Caco-2 (cell line): ENCODE results near the gene CRAMP1. TPM values are rescaled to one million over a fixed set of nuclear protein-coding genes. Genes with fewer than 3 reads are reported as not detected.

Experiments
- BruUV-seq: library from RNA; stranded (reverse); fragments of 400-500 nt; replicated peaks from 2 replicates; lab custom pipeline; 2021; lab: Mats Ljungman, UMichigan
- CTCF ChIA-PET: fragments of 300-600 bp; sonication (Branson Sonifier 250); formaldehyde crosslinking; loops from one replicate; lab custom pipeline; 2022; ENCODE audit warnings: antibody characterized with exemption; lab: Charles Lee
- POLR2A ChIA-PET: fragments of 300-600 bp; sonication (Branson Sonifier 250); formaldehyde crosslinking; loops from one replicate; lab custom pipeline; 2022; ENCODE audit warnings: antibody characterized with exemption; lab: Charles Lee
- DNase-seq, 2 experiments: peaks; one replicate each; pipeline versions ENCODE4 v3.0.0 to v3.0.0-alpha.2; 2020 to 2022
- H3K27me3 ChIP-seq: replicated peaks from 2 replicates; pipeline ENCODE4 v1.6.0; 2011; ENCODE audit warnings: low read length; ENCODE audit not compliant: control insufficient read depth, insufficient read depth
- H3K36me3 ChIP-seq: 2 replicates; pipeline ENCODE4 v1.5.1; 2011; ENCODE audit warnings: low read length; ENCODE audit not compliant: control insufficient read depth, insufficient read depth
- H3K4me1 ChIP-seq: fragments of 250-450 bp; sonication (Bioruptor Pico); 2 replicates; pipeline ENCODE4 v1.5.1; 2020; ENCODE audit warnings: mild to moderate bottlenecking
- H3K4me3 ChIP-seq: 2 replicates; pipeline ENCODE4 v1.5.1; 2011; ENCODE audit warnings: low read depth, mild to moderate bottlenecking, control low read depth, low read length
- H3K9me3 ChIP-seq: fragments of 250-450 bp; sonication (Bioruptor Pico); 2 replicates; pipeline ENCODE4 v1.5.1; 2020; ENCODE audit warnings: mild to moderate bottlenecking, moderate library complexity
- H3K27ac Mint-ChIP-seq: one replicate; pipeline ENCODE4 v1.8.0; 2022; ENCODE audit warnings: mixed read lengths; ENCODE audit not compliant: unreplicated experiment
- H3K27me3 Mint-ChIP-seq: one replicate; pipeline ENCODE4 v1.8.0; 2022; ENCODE audit warnings: mixed read lengths; ENCODE audit not compliant: insufficient read depth, unreplicated experiment
- H3K36me3 Mint-ChIP-seq: one replicate; pipeline ENCODE4 v1.8.0; 2022; ENCODE audit warnings: mild to moderate bottlenecking, mixed read lengths; ENCODE audit not compliant: insufficient read depth, unreplicated experiment
- H3K4me1 Mint-ChIP-seq: one replicate; pipeline ENCODE4 v1.8.0; 2022; ENCODE audit warnings: low read depth, mixed read lengths; ENCODE audit not compliant: unreplicated experiment
- H3K4me3 Mint-ChIP-seq: one replicate; pipeline ENCODE4 v1.8.0; 2022; ENCODE audit warnings: mild to moderate bottlenecking, moderate library complexity, mixed read lengths; ENCODE audit not compliant: unreplicated experiment
- H3K9me3 Mint-ChIP-seq: one replicate; pipeline ENCODE4 v1.8.0; 2022; ENCODE audit warnings: mixed read lengths; ENCODE audit not compliant: unreplicated experiment
- CTCF ChIP-seq, 2 experiments: fragments of 200-600 bp in 1 of 2; IDR thresholded peaks; 1 replicate in 1 of 2; 2 replicates in 1 of 2; pipeline versions ENCODE4 v1.5.1 to v1.8.0; 2011 to 2022; ENCODE audit warnings: antibody characterized with exemption in 1 of 2, control low read depth in 1 of 2, inconsistent platforms in 1 of 2, low read depth in 1 of 2, low read length in 1 of 2, mild to moderate bottlenecking in 1 of 2, moderate library complexity in 1 of 2; ENCODE audit not compliant: insufficient read depth in 1 of 2, severe bottlenecking in 1 of 2, unreplicated experiment in 1 of 2
- intact Hi-C: fragments of 100-400 bp; cut with micrococcal nuclease; formaldehyde crosslinking; loops from one replicate; pipeline ENCODE4 v1.10.0; 2022; ENCODE audit not compliant: unreplicated experiment
- total RNA-seq: library from RNA; stranded (reverse); gene quantifications from 2 replicates; pipeline ENCODE4 v1.2.3, GENCODE V29; 2022

CRAMP1 gene
- total RNA-seq, 1 experiment from 2014 or later: 24.7 TPM

GRCh38 chr16:1630450-1631213, 18.5 kb downstream of the CRAMP1 start:
- Histone ChIP-seq H3K4me1 (no peaks in the 10 kb centered on the region), H3K4me3 (no peak overlapping the region), H3K36me3 (no peaks in the 10 kb centered on the region; the same call in 1 of the 2 replicates), H3K27me3 (no peaks in the 10 kb centered on the region), H3K9me3 (no peaks in the 10 kb centered on the region)
- Mint-ChIP-seq H3K9me3 (no peaks in the 10 kb centered on the region), H3K4me3 (no peak overlapping the region), H3K36me3 (peaks cover 40% of the 10 kb centered on the region), H3K4me1 (no peaks in the 10 kb centered on the region), H3K27ac (no peak overlapping the region), H3K27me3 (no peaks in the 10 kb centered on the region)
- intact Hi-C loops: no loop called here
- POLR2A ChIA-PET: no interaction called here
- no peak for DNase-seq
- TF ChIP-seq CTCF (IDR thresholded peaks at IDR 0.05; ENCODE audit: insufficient read depth in 1 of 2, low read depth in 1 of 2, low read length in 1 of 2, severe bottlenecking in 1 of 2, unreplicated experiment in 1 of 2): no peak
- BruUV-seq: no TSS peak
- CTCF ChIA-PET: no interaction called here

DNA sequence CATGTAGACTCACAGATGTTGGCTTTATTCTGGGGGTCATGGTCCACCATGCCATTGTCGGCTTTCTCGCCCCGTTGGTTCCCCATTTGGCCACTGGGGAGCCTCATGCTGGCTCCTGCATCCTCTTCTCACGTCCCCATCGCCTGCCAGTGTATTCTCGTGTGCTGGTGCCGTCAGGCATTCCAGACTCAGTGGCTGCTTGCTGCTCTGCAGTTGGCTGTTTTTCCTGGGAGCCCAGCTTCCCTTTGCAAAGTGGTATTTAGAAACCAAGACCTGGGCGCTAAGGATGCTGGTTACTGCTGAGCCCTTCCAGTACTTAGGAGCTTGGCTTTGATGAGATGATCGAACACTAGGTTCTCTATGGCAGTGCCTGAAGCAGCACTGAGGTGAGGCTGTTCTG, 19.1 kb downstream of the CRAMP1 start:
- POLR2A ChIA-PET: no interaction called here
- no peaks in the 10 kb centered on the region; the same call in 1 of the 2 replicates for H3K36me3 ChIP-seq
- Mint-ChIP-seq H3K27ac (no peak overlapping the region), H3K36me3 (peaks cover 34% of the 10 kb centered on the region), H3K4me1 (no peaks in the 10 kb centered on the region), H3K4me3 (no peak overlapping the region), H3K9me3 (no peaks in the 10 kb centered on the region), H3K27me3 (no peaks in the 10 kb centered on the region)
- DNase-seq: no peak
- no TSS peak for BruUV-seq
- CTCF ChIA-PET: no interaction called here
- no peaks in the 10 kb centered on the region for H3K27me3 ChIP-seq
- intact Hi-C loops: no loop called here
- H3K4me1 ChIP-seq: no peaks in the 10 kb centered on the region
- H3K9me3 ChIP-seq: no peaks in the 10 kb centered on the region
- TF ChIP-seq CTCF (IDR thresholded peaks at IDR 0.05; ENCODE audit: insufficient read depth in 1 of 2, low read depth in 1 of 2, low read length in 1 of 2, severe bottlenecking in 1 of 2, unreplicated experiment in 1 of 2): no peak
- no peak overlapping the region for H3K4me3 ChIP-seq

DNA sequence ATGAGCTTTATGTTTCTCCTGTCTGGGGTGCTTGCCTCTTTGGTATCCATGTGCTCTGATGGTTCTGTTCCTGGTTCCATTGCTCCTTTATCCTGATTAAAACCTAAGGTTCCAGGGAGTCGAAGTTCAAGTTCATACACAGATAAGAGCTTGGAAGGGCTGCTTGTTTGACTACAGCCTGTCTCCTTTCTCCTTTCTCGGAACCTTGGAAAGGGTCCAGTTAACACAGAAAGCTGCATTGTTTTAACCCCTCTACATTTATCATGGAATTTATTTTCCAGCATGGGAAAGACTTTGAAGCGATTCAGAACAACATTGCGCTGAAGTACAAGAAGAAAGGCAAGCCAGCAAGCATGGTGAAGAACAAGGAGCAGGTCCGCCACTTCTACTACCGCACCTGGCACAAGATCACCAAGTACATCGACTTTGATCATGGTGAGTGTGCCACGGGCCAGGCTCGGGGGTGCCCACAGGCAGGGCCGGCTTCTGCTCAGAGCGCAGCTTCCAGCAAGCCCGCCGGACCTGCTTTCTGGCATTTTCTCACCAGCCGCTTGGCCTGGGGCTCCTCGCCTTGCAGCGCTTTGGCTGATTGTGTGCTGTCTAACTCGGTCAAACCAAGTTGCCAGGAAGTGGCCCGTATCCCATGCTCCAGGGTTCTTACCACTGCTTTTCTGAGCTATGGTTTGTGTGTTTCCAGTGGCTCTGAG, 19.9 kb downstream of the CRAMP1 start:
- H3K27ac Mint-ChIP-seq: no peak overlapping the region
- H3K27me3 Mint-ChIP-seq: no peaks in the 10 kb centered on the region
- no peak for DNase-seq
- no peak for TF ChIP-seq CTCF (IDR thresholded peaks at IDR 0.05; ENCODE audit: insufficient read depth in 1 of 2, low read depth in 1 of 2, low read length in 1 of 2, severe bottlenecking in 1 of 2, unreplicated experiment in 1 of 2)
- H3K36me3 ChIP-seq: no peaks in the 10 kb centered on the region; the same call in 1 of the 2 replicates
- intact Hi-C loops: no loop called here
- no peaks in the 10 kb centered on the region for H3K27me3 ChIP-seq
- CTCF ChIA-PET: no interaction called here
- POLR2A ChIA-PET: no interaction called here
- no peaks in the 10 kb centered on the region for H3K4me1 ChIP-seq
- H3K36me3 Mint-ChIP-seq: peaks cover 26% of the 10 kb centered on the region
- no peaks in the 10 kb centered on the region for H3K4me1 Mint-ChIP-seq
- no peak overlapping the region for H3K4me3 Mint-ChIP-seq
- no peaks in the 10 kb centered on the region for H3K9me3 Mint-ChIP-seq
- no peaks in the 10 kb centered on the region for H3K9me3 ChIP-seq
- no TSS peak for BruUV-seq
- no peak overlapping the region for H3K4me3 ChIP-seq
